HG02678 (cell line): ENCODE results near the gene ARMC5.
"Not testable (repeated sequence)": the region's sequence is repeated elsewhere in the genome, so short reads cannot be mapped to it uniquely, and the experiment has no call there.

Source experiments
- ATAC-seq: cut with Tn5 transposase; IDR thresholded peaks from one replicate; pipeline ENCODE4 v1.9.1; 2021; ENCODE audit warnings: mild to moderate bottlenecking, moderate library complexity; ENCODE audit not compliant: unreplicated experiment

Gene ARMC5, protein sequence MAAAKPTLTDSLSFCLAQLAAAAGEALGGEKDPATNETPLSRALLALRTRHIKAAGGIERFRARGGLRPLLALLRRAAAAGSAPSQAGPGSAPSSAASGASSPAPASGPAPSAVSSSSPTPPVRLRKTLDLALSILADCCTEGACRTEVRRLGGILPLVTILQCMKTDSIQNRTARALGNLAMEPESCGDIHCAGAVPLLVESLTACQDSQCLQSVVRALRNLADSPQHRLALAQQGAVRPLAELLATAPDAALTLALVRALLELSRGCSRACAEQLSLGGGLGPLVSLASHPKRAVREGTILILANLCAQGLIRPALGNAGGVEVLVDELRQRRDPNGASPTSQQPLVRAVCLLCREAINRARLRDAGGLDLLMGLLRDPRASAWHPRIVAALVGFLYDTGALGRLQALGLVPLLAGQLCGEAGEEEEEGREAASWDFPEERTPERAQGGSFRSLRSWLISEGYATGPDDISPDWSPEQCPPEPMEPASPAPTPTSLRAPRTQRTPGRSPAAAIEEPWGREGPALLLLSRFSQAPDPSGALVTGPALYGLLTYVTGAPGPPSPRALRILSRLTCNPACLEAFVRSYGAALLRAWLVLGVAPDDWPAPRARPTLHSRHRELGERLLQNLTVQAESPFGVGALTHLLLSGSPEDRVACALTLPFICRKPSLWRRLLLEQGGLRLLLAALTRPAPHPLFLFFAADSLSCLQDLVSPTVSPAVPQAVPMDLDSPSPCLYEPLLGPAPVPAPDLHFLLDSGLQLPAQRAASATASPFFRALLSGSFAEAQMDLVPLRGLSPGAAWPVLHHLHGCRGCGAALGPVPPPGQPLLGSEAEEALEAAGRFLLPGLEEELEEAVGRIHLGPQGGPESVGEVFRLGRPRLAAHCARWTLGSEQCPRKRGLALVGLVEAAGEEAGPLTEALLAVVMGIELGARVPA

GRCh38 chr16:31458844-31459686 is at the start of gene ARMC5:
Gene ARMC5, plus strand, starts transcription at chr16:31459501. Its CDS starts 24 bp downstream, at chr16:31459525.
- ATAC-seq = peak; percentile 72

DNA sequence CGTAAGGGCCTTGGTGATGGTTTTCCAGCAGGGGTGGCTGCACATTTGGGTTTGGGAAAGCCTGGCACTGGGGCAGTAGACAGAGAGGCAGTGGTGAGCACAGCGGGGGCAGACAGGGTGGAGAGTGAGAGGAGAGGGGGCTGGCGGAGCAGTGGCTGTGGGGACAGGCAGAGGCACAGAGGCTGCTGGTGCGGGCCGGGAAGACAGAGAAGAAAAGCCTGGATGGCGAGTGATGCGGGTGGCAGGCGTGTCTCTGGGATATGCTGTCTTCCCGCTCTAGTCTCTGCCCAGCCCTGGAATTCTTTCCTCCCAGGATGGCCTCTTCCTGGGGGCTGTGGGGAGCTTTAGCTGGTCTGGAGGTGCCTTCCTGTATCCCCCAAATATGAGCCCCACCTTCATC is 49.2 kb upstream of the ARMC5 start:
- no peak for ATAC-seq

DNA sequence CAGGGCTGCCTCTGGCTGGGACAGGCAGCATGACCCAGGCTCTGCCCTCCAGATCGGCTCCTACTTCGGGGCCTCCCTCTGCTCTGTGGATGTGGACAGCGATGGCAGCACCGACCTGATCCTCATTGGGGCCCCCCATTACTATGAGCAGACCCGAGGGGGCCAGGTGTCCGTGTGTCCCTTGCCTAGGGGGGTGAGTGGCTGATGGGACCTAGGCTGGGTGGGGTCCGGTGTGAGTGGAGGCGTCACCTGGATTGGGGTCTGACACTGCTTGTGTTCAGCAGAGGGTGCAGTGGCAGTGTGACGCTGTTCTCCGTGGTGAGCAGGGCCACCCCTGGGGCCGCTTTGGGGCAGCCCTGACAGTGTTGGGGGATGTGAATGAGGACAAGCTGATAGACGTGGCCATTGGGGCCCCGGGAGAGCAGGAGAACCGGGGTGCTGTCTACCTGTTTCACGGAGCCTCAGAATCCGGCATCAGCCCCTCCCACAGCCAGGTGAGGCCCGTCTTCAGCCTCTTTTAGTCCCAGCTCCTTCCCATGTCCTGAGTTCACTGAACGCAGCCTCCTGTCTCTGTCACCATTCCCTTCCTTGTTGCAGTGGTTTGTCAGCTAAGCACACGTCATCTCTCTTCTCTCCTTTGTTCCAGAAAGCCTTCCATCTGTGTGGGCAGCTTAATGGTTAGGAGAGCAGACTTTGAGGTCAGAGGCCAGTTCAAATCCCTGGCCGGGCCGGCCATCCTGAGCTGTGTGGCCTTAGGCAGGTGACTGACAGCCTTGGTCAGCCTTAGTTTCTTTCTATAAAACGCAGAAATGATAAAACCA is 48.1 kb upstream of the ARMC5 start:
- ATAC-seq = no peak

GRCh38 chr16:31412750-31413149 is 46.6 kb upstream of the ARMC5 start:
- no peak for ATAC-seq

DNA sequence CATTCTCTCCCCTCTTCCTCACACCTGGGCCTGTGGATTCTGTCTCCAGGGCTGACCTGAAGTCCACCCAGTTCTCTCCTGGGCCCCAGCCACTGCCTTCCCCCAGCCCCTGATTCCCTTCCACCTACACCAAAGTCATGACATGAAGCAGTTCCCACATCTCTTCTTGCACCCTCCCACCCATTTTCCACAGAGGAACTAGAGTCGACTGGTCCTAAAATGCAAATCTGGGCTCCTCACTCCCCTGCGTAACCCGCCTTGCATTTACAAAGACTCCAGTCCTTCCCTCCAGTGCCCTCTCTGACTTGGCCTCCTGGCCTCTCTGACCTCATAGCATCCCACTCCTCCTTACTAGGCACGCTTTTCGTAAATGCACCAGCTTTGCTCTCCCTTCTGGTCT is 45.9 kb upstream of the ARMC5 start:
- no peak for ATAC-seq

GRCh38 chr16:31413943-31414342 is 45.4 kb upstream of the ARMC5 start:
- ATAC-seq = no peak

- no peak for ATAC-seq
These were observed 44.6 kb upstream of the ARMC5 start for GRCh38 chr16:31414706-31415105.

- ATAC-seq = no peak
These were observed 42.9 kb upstream of the ARMC5 start for GRCh38 chr16:31416371-31416770.

- ATAC-seq = not testable (repeated sequence)
These were observed 42.3 kb upstream of the ARMC5 start for GRCh38 chr16:31417036-31417435.

GRCh38 chr16:31417916-31418315 is 41.4 kb upstream of the ARMC5 start:
- no peak for ATAC-seq

- ATAC-seq = no peak
These were observed 39.3 kb upstream of the ARMC5 start for GRCh38 chr16:31420037-31420436.

GRCh38 chr16:31421587-31421986 is 37.7 kb upstream of the ARMC5 start:
- no peak for ATAC-seq

DNA sequence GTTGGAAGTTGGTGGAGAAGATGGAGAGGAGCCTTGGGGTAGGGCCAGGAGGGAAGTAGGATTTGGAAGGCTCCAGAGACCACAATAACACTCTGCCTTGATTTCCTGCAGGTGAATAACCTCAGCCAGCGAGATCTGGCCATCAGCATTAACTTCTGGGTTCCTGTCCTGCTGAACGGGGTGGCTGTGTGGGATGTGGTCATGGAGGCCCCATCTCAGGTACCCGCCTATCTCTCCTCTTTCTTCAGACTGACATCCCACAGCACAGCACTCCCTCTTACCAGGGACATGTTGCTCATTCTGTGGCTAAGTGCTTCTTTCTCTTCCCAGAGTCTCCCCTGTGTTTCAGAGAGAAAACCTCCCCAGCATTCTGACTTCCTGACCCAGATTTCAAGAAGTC is 36.1 kb upstream of the ARMC5 start:
- ATAC-seq = no peak

DNA sequence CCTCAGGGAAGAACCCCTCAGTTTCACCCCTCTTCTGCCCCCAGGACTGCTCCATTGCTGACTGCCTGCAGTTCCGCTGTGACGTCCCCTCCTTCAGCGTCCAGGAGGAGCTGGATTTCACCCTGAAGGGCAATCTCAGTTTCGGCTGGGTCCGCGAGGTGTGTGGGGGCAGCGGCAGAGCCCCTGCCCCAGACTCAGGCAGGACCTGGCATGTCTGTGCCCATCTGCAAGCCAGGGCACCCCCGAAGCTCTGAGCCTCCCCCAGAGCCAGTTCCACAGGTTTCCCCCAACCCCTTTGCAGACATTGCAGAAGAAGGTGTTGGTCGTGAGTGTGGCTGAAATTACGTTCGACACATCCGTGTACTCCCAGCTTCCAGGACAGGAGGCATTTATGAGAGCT is 35.5 kb upstream of the ARMC5 start:
- no peak for ATAC-seq

GRCh38 chr16:31427441-31428278 is 31.6 kb upstream of the ARMC5 start:
- ATAC-seq = no peak

GRCh38 chr16:31428279-31428597 is 31.1 kb upstream of the ARMC5 start, which contains the start of gene COX6A2:
Gene COX6A2, minus strand, starts transcription at chr16:31428360. Its CDS starts 35 bp downstream, at chr16:31428325.
- no peak for ATAC-seq

GRCh38 chr16:31428638-31429247 is 30.6 kb upstream of the ARMC5 start:
- no peak for ATAC-seq

DNA sequence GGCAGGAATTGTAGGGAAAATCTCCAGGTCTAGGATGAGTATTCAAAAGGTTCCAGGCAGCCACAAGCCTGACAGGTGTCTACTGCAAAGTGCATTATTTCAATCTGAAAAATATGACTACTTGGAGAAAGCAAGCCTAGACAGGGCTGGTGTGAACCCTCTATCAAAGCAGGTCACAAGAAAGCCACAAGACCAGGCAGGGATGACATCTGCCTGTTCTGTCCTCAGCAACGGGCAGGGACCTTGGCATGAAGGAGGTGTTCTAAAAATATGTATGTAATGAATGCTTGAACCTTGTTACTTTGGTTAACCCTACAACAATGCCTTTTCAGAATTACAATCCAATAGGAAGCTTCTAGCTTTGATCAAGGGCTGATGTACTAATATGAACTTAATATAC is 30.0 kb upstream of the ARMC5 start:
- ATAC-seq = no peak

DNA sequence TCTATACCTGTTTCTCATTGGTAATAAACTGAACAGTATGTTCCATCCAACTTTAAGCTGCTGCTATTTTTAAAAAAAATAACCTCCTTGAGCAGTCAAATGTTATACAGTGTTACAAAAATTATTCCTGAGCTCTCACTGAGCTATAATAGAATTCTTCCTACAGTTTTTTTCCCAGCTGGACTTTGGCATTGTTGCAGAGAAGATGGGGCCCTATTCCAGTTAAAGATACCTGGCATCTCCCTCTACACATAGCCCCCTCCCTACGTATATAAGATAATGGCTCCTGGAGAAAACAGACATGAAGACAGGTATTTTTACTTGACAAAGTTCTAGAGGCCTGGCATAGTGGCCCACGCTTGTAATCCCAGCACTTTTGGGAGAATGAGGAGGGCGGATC is 29.5 kb upstream of the ARMC5 start:
- no peak for ATAC-seq
